ENCODE data around the gene RNF14. TPM values are rescaled to one million over a fixed set of nuclear protein-coding genes. Genes with fewer than 3 reads are reported as not detected.

The RNF14 gene
- total RNA-seq, 1 experiment from 2014 or later, result 20.1 TPM

GRCh38 chr5:141941779-141942178, 27.1 kb upstream of the RNF14 start:
- Histone ChIP-seq H4K5ac (ENCODE audit: insufficient read length, low read depth, low read length) (no peak overlapping the region), H4K20me1 (ENCODE audit: control insufficient read depth, insufficient read depth, insufficient read length) (peaks cover 2% of the 10 kb centered on the region), H2BK20ac (ENCODE audit: low read depth, low read length, poor library complexity, severe bottlenecking) (no peak overlapping the region), H3K4me1 (ENCODE audit: insufficient read depth, low read length) (no peaks in the 10 kb centered on the region), H3K27ac (ENCODE audit: insufficient read length, low read depth, low read length) (no peak overlapping the region), H3K79me1 (ENCODE audit: insufficient read depth, low read depth, low read length, poor library complexity, severe bottlenecking) (no peaks in the 10 kb centered on the region), H2BK12ac (ENCODE audit: insufficient read length, low read depth, low read length) (no peak overlapping the region), H3K18ac (ENCODE audit: insufficient read length, low read depth, low read length) (no peak overlapping the region), H3K23ac (ENCODE audit: insufficient read length, low read depth, low read length) (no peak overlapping the region), H2BK15ac (ENCODE audit: low read depth, low read length) (no peak overlapping the region), H3K9ac (ENCODE audit: extremely low read depth, insufficient read length, low read length) (no peak overlapping the region), H2BK120ac (ENCODE audit: low read depth, low read length, poor library complexity, severe bottlenecking) (no peak overlapping the region), H4K8ac (replicated peaks; ENCODE audit: insufficient read length, low read depth, low read length) (no peak overlapping the region), H2AFZ (ENCODE audit: low read length) (no peak overlapping the region), H3K79me2 (ENCODE audit: insufficient read depth, low read length) (no peaks in the 10 kb centered on the region), H3K4me2 (ENCODE audit: insufficient read depth, insufficient read length, low read length) (no peak overlapping the region), H3K23me2 (ENCODE audit: insufficient read length, low read depth, low read length, poor library complexity, severe bottlenecking) (no peaks in the 10 kb centered on the region), H3T11ph (ENCODE audit: low read length) (no peak overlapping the region), H2AK5ac (ENCODE audit: insufficient read length, low read length) (no peak overlapping the region), H4K91ac (ENCODE audit: insufficient read length, low read depth, low read length) (no peak overlapping the region), H3K4ac (ENCODE audit: low read depth, low read length) (no peak overlapping the region), H3K14ac (ENCODE audit: insufficient read depth, low read length) (no peak overlapping the region), H3K9me3 (ENCODE audit: control insufficient read depth, low read depth, low read length) (no peaks in the 10 kb centered on the region), H3K27me3 (ENCODE audit: insufficient read depth, low read length) (no peaks in the 10 kb centered on the region), H2BK5ac (ENCODE audit: insufficient read length, low read length) (no peak overlapping the region), H3K56ac (ENCODE audit: insufficient read length, low read depth, low read length) (no peak overlapping the region)
- no peaks in the 10 kb centered on the region for H3K9me3 Mint-ChIP-seq
- no peak overlapping the region; a peak in 1 of 7 replicates for H3K27ac Mint-ChIP-seq
- no peak overlapping the region for H3K4me3 Mint-ChIP-seq
- peaks cover 10% of the 10 kb centered on the region for H3K27me3 Mint-ChIP-seq (ENCODE audit: low read depth)
- H3K4me1 Mint-ChIP-seq, result peaks cover 15 to 17% of the 10 kb centered on the region in 2 experiments
- TF ChIP-seq CTCF (conservative IDR thresholded peaks at IDR 0.05), result no peak
- DNase-seq, result no peak
- H3K36me3 Mint-ChIP-seq (ENCODE audit: insufficient read depth in 1 of 3, low read depth in 3 of 3), result peaks cover 0 to 28% (median 21%) of the 10 kb centered on the region in 3 experiments; a peak in 6 of 7 replicates
- no CpG with 5 or more reads among the region's 6 CpGs for whole genome bisulfite sequencing (ENCODE audit: extremely low coverage, insufficient read length, low lambda C conversion rate)
